Heart left ventricle (tissue), 16 donors: ENCODE measurements around the gene TMEM258. TPM values are rescaled to one million over a fixed set of nuclear protein-coding genes. Genes with fewer than 3 reads are reported as not detected.
A peak's percentile ranks its signal among the peaks of the same experiment; 100 is the strongest.

Source experiments
- ATAC-seq, 4 donors: fragments of 200-7000 bp; cut with Tn5 transposase; one replicate each; pipeline ENCODE4 v1.9.1; 2020 to 2022; ENCODE audit warnings: moderate library complexity in 4 of 4, mild to moderate bottlenecking in 3 of 4, moderate number of reproducible peaks in 1 of 4
- DNase-seq, 5 donors: peaks; one replicate each; pipeline ENCODE4 v3.0.0-alpha.2; 2020
- H3K27ac ChIP-seq, 12 donors: fragments of 200-600 bp; sonication (generic) in 4 of 12; one replicate each; pipeline versions ENCODE4 v1.5.0 to v1.8.0; 2016 to 2022; ENCODE audit warnings: mild to moderate bottlenecking in 2 of 12
- H3K27me3 ChIP-seq, 9 donors: fragments of 200-600 bp; sonication (generic) in 2 of 9; one replicate each; pipeline versions ENCODE4 v1.5.1 to v1.8.0; 2016 to 2022; ENCODE audit warnings: mild to moderate bottlenecking in 3 of 9
- H3K36me3 ChIP-seq, 9 donors: fragments of 200-600 bp; sonication (generic) in 2 of 9; one replicate each; pipeline versions ENCODE4 v1.5.0 to v1.8.0; 2018 to 2022; ENCODE audit warnings: mild to moderate bottlenecking in 2 of 9
- H3K4me1 ChIP-seq, 12 donors: fragments of 200-600 bp; sonication (generic) in 4 of 12; one replicate each; pipeline versions ENCODE4 v1.5.0 to v1.8.0; 2016 to 2022; ENCODE audit warnings: mild to moderate bottlenecking in 3 of 12
- H3K4me3 ChIP-seq, 12 donors: fragments of 200-600 bp; sonication (generic) in 4 of 12; one replicate each; pipeline versions ENCODE4 v1.5.0 to v1.8.0; 2017 to 2022; ENCODE audit warnings: mild to moderate bottlenecking in 9 of 12, moderate library complexity in 4 of 12
- H3K9me3 ChIP-seq, 12 donors: fragments of 200-600 bp; sonication (generic) in 4 of 12; one replicate each; pipeline versions ENCODE4 v1.5.0 to v1.8.0; 2016 to 2022; ENCODE audit warnings: mild to moderate bottlenecking in 1 of 12
- CTCF ChIP-seq, 12 donors: fragments of 200-600 bp; sonication (generic) in 4 of 12; IDR thresholded peaks; one replicate each; pipeline versions ENCODE4 v1.5.0 to v1.8.0; 2018 to 2022; ENCODE audit warnings: antibody characterized with exemption in 12 of 12, mild to moderate bottlenecking in 5 of 12
- POLR2A ChIP-seq, 2 donors: fragments of 450-650 bp; IDR thresholded peaks; one replicate each; pipeline ENCODE4 v1.6.1; 2017; ENCODE audit warnings: antibody characterized with exemption in 2 of 2, mild to moderate bottlenecking in 2 of 2, moderate library complexity in 2 of 2
- WGBS, 4 donors: extraction: QIAGEN DNeasy Blood & Tissue Kit in 2 of 4; methylation state at CpG; one replicate each; pipeline versions ENCODE4 v1.1.5 to v1.1.7; 2013 to 2018; 5-methylcytosine and 5-hydroxymethylcytosine counted together
- intact Hi-C, 10 donors: fragments of 100-400 bp; cut with DNase I; formaldehyde crosslinking; loops; one replicate each; pipeline versions ENCODE4 v1.11.1 to v1.14.2; 2022
- polyA plus RNA-seq, 2 donors: library from polyadenylated mRNA; stranded (reverse); fragments of 200-250 nt; gene quantifications; one replicate each; pipeline ENCODE4 v1.2.3, GENCODE V29; 2013
- total RNA-seq, 9 donors: library from RNA; depleted of rRNA in 2 of 9; stranded (reverse); fragments of >200 nt in 2 of 9; fragmentation: NEBNext Ultra II Directional in 3 of 9; extraction: Animal tissue kit (Norgen Biotek cat#: 25700) in 3 of 9; gene quantifications; one replicate each; pipeline versions ENCODE4 v1.1.0 to v1.2.4, GENCODE V29; 2016 to 2023
- donor health status: ischemic (EF 13 %, LVEDD 7.1; RV severe dilation, severe dysfunction).
- donor health status: healthy with polysubstance abuse.
- donor health status: DM: no; HTN: yes; CAD: no.
- donor health status: DM: no; HTN: no; CAD: no.
- donor health status: ischemic (EF 25% LVEDD 6.9; RV normal size, moderate dysfunction).
- donor health status: ischemic (EF 25% LVEDD 5.7; RV mildly dilated, moderate dysfunction).
- donor health status: healthy.
- donor health status: DM: yes; HTN: yes; CAD: no.
- donor health status: ischemic (EF 35%, LVEDD 5.7; RV mildly dilated, moderate dysfunction).
- donor health status: nonischemic (EF 11% LVEDD 7.7; RV severe dilation, severe dysfunction).
- donor health status: DM: yes; HTN: yes; CAD: no.
- donor health status: PGD.
- donor health status: ischemic (EF 29% LVEDD 5.4; RV normal size, mild dysfunction).
- donor health status: nonischemic (EF 23%, LVEDD 6.1; RV moderate dilation, normal function).

TMEM258 gene
- total and polyA plus RNA-seq, 11 donors, result 48.0 to 139 (median 109) TPM

GRCh38 chr11:61775606-61776554, 16.5 kb downstream of the TMEM258 start:
- Histone ChIP-seq H3K27ac (no peak overlapping the region), H3K4me1 (peaks cover 0 to 20% (median 8%) of the 10 kb centered on the region in 12 donors), H3K4me3 (no peak overlapping the region), H3K9me3 (no peaks in the 10 kb centered on the region), H3K27me3 (no peaks in the 10 kb centered on the region), H3K36me3 (no peaks in the 10 kb centered on the region)
- no peak for TF ChIP-seq POLR2A (IDR thresholded peaks at IDR 0.05)
- TF ChIP-seq CTCF (IDR thresholded peaks at IDR 0.05), result no peak
- DNase-seq, result peak in 1 of 5 donors; percentile 61
- 84 to 89% (median 87%) methylated on average over 12 to 20 of the region's 20 CpGs for WGBS, 4 donors
- ATAC-seq, result no peak
- intact Hi-C loops, result no loop called here

GRCh38 chr11:61775106-61775505, 17.3 kb downstream of the TMEM258 start:
- intact Hi-C loops, result no loop called here
- Histone ChIP-seq H3K9me3 (no peaks in the 10 kb centered on the region), H3K27me3 (no peaks in the 10 kb centered on the region), H3K4me1 (peaks cover 0 to 20% (median 8%) of the 10 kb centered on the region in 12 donors), H3K36me3 (no peaks in the 10 kb centered on the region), H3K27ac (no peak overlapping the region), H3K4me3 (no peak overlapping the region)
- TF ChIP-seq POLR2A (IDR thresholded peaks at IDR 0.05) (no peak), CTCF (IDR thresholded peaks at IDR 0.05) (no peak)
- ATAC-seq (no peak), DNase-seq (peak in 1 of 5 donors; percentile 8)
- 93 to 97% (median 96%) methylated on average over 6 of the region's 6 CpGs for WGBS, 4 donors

GRCh38 chr11:61774411-61774810, 18.0 kb downstream of the TMEM258 start:
- Histone ChIP-seq H3K4me3 (no peak overlapping the region), H3K9me3 (no peaks in the 10 kb centered on the region), H3K36me3 (no peaks in the 10 kb centered on the region), H3K27ac (no peak overlapping the region), H3K27me3 (no peaks in the 10 kb centered on the region), H3K4me1 (peaks cover 0 to 20% (median 8%) of the 10 kb centered on the region in 12 donors)
- DNase-seq, result peak in 1 of 5 donors; percentile 37
- intact Hi-C loops, result no loop called here
- WGBS, 4 donors, result 84 to 87% (median 86%) methylated on average over 12 of the region's 12 CpGs
- ATAC-seq, result no peak
- TF ChIP-seq CTCF (IDR thresholded peaks at IDR 0.05) (no peak), POLR2A (IDR thresholded peaks at IDR 0.05) (no peak)

GRCh38 chr11:61773809-61774208, 18.6 kb downstream of the TMEM258 start:
- DNase-seq (no peak), ATAC-seq (no peak)
- intact Hi-C loops, result no loop called here
- Histone ChIP-seq H3K36me3 (no peaks in the 10 kb centered on the region), H3K4me3 (no peak overlapping the region), H3K4me1 (peaks cover 0 to 20% (median 8%) of the 10 kb centered on the region in 12 donors), H3K27ac (no peak overlapping the region), H3K9me3 (no peaks in the 10 kb centered on the region), H3K27me3 (no peaks in the 10 kb centered on the region)
- TF ChIP-seq CTCF (IDR thresholded peaks at IDR 0.05) (no peak), POLR2A (IDR thresholded peaks at IDR 0.05) (no peak)
- WGBS, 4 donors, result 87 to 89% (median 88%) methylated on average over 17 to 18 of the region's 18 CpGs
